GM12891 (cell line): ENCODE data around the gene TK2.

Experiments
- POLR2A ChIP-seq: IDR thresholded peaks from 2 replicates; pipeline ENCODE4 v1.6.1; 2011; ENCODE audit warnings: low read depth, low read length, control low read depth
- POLR2AphosphoS5 ChIP-seq: IDR thresholded peaks from 2 replicates; pipeline ENCODE4 v1.6.1; 2011; ENCODE audit warnings: low read depth, low read length, control low read depth
- TAF1 ChIP-seq: IDR thresholded peaks from 2 replicates; pipeline ENCODE4 v1.6.1; 2011; ENCODE audit warnings: low read depth, low read length, control low read depth

DNA sequence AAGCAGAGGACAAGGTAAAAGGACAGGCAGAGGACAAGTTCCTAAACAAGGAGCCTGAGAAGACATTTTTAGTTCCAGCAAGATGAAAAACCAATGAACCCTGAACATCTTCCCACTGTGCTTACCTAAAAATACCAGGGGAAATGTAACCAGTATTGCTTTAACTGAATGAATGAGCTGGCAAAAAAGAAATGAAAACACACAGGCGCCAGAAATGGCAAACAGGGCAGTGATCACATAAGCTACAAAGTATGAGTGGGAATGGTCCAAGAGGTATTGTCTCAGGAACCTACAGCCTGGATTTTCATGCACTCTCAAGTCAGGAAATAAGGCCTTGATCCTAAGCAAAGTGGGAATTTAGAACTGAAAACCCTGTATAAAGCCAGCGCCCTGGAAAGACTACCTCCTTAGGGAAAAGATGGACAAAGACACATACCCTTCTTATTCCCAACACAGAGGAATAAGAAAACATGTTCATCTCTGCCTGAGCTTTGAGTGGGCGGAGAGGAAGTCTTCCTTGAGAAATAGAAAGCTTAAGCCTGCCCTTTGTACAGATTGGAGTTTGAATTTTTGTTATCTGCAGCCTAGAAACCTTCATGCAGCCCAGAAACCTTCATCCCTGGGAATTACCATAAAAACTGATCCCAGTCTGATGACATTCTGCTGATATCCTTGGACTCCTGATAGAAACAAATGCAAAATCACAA lies 31.5 kb upstream of the TK2 start:
- no peak for TF ChIP-seq POLR2A
- no peak for TF ChIP-seq TAF1
- TF ChIP-seq POLR2AphosphoS5 = no peak
